Activated T-cell treated with anti-CD3 and anti-CD28 coated beads for 4 hours (primary cell): ENCODE measurements around the gene ITSN1.
A peak's percentile ranks its signal among the peaks of the same experiment; 100 is the strongest.

Source experiments
- DNase-seq: peaks from one replicate; pipeline ENCODE4 v3.0.0-alpha.2; 2020

Gene ITSN1

DNA sequence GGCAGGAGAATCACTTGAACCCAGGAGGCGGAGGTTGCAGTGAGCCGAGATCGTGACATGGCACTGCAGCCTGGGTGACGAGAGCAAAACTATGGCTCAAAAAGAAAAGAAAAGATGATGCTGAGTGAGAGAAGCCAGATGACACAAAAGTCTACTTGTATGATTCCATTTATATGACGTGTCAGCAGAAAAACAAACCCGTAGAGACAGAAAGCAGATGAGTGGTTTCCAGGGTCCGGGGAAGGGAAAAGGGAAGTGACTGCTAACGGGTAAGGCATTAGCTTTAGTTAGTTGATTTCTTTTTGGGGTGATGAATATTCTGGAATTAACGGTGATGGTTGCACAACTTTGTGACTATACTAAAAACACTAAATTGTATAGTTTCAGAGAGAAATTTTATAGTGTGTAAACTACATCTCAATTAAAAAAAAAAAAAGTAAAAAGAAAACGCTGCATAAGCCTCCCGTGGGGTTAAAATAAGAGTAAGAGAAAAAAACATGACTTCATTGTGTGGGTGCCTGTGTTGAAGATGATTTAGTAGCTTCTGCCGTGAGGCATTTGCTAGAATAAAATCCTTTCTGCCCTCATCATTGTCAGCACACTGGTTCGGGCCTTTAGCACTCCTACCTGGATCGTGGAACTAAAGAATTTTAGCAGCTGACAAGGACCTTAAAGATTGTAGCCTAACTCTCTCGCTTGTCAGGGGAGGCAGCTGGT, 298.0 kb downstream of the ITSN1 start:
- no peak for DNase-seq

DNA sequence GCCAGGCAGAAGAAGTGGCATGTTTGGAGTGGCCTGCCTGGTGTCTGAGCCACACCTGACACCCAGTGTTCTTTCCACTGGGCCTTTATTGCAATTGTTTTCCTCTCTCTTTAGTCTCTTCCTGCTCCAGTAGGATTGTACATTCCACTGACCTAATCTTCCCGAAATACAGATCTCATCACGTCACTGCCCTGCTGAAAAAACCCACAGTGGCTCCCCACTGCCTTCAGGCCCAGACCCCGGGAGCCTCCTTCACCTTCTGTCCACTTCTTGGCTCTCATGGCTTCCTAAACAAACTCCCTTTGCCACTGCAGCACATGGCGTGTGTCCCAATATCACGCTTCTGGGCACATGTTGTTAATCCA, 298.6 kb downstream of the ITSN1 start:
- no peak for DNase-seq

DNA sequence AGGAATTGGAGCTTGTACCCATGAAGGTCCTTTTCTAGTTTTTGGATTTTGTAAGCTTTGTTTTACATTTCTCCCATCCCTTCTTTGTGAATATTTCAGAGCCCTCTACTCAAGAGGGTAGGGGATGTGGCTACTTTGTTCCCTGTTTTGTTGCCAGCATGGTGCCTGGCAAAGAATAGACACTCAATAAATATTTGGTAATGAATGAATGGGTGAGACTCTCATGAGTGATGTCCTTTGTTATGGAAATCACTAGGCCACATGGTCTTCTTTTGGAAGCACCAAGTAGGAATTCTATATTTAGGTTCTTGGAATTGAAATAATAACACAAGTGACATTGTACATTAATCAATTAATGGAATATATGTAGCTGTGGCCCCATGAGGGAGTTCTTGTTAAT, 300.1 kb downstream of the ITSN1 start:
- DNase-seq: no peak

DNA sequence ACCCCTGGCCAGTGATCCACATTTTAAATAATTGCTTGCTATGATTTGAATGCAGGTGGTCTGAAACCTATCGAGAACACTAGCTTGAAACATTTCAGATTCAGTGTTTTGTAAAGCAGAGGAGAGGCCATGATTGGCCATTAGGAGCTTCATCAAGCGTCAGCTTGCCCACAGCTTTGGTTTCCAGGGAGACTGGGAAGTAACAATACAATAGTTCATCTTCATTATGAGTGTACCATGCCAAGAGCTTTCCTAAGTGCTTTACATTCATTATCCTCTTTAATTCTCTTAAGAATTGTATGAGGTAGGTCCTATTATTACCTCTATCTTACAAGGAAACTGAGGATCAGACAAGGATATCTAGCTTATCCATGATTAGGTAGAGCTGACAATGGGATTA, 301.0 kb downstream of the ITSN1 start:
- no peak for DNase-seq

- DNase-seq: no peak
These were observed 302.0 kb downstream of the ITSN1 start for GRCh38 chr21:33944185-33944763.

DNA sequence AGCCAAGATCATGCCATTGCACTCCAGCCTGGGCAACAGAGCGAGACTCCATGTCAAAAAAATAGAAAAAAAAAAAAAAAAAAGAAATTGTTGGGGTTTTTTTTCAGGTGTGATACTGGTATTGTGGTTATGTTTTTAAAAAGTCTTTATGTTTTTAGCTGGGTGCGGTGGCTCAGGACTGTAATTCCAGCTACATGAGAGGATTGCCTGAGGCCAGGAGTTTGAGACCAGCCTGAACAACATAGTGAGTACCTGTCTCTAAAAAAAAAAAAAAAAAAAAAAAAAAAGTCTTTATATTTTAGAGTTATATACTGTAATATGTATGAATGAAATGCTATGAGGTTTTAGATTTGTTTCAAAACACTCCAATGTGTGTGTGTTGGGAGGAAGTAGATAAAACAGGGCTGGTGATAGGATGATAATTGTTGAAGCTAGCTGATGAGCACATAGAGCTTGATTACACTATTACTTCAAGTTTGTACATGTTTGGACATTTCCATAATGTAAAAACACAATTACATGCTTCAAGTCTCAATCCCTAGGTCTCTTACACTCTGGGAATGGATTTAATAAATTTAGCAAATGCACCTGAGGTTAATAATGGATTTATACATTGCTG, 303.5 kb downstream of the ITSN1 start:
- no peak for DNase-seq

- peak; percentile 76 for DNase-seq
These were observed 305.3 kb downstream of the ITSN1 start for GRCh38 chr21:33947451-33948095.

DNA sequence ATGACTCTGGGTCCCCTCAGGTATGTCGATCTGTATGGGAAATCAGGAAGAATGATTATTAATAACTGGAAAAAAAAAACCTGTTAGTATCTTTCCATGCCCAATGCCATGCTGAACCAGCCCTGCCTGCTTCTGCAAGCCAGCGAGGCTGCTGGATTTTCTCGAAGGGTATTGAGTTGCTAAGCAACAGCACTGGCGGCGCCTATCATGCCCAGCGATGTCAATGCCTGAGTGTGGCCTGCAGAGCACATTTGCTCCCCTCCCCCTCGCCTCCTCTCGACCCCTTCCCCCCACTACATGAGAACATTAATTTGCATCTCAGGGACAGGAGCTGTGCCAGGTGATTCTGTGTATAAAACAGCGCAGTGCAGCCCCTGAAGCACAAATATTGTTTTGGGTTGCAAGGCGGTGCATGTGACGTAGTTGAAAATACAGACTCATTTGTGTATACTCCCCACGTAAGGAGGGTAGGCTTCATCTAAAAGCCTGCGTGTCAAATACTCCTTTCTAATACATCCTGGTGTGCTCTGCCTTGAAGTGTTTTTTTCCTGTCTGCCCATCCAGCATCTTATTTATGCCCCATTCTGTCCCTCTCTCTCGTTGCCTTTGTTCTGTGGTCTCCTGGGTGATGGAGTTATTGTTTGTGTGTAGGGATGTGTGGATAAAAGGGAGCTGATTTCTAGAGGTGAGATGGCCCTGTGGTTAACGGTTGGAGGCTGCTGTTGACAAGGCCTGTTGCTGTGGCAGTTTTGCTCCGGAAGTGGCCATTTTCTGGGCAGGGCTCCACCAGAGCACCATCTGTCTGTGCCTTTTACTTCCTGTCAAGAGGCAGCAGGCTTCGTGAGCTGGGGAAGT, 306.0 kb downstream of the ITSN1 start:
- peak; percentile 51 for DNase-seq

DNA sequence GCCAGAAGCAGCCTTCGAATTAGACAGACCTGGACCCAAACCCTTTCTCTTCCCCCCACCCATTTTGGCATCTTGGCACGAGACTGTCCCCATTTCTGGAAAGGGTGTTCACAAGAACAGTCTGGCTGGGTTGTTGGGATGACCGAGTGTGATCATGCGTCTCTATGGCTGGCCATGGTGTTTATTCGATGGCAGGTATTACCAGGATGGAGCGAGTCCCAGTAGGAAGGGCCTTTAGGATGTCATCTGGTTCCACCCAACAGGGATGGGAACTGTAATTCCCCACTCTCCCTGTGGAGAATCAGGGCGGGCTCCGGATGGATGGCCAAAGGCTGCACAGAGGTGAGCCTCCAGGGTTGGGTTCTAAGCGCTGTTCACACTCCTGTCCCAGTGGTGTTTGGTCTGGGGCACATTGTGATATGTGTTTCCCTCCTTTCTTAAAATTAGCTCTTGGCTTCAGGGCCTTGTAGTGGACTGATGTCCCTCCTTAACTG, 306.7 kb downstream of the ITSN1 start:
- DNase-seq: no peak
